Measurements from ENCODE around the gene RALY.

DNA sequence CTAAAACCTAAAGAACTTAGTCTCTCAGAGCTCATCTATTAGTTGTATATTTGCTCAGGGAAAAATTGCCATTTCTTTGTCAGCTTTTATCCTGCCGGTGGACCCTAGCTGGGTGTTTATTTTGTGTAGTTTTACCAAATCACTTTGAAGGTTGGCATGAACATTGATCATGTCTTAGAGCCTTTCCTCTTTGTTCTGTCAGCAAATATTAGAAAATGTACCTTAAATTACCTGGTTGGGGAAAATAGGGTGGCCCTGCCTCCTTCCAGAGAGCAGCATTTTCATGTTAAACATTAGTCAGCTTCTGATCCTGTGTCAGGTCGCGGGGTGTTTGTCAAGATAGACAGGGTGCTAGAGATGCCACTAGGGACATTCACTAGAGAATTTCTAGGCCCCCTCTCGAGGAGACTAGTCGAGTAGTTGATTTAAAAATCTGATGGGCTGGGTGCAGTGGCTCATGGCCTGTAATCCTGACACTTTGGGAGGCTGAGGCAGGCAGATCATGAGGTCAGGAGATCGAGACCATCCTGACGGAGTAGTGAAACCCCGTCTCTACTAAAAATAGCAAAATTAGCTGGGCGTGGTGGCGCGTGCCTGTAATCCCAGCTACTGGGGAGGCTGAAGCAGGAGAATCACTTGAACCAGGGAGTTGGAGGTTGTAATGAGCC is 11.2 kb downstream of the RALY start:
- TF ChIP-seq, protein P1, sequence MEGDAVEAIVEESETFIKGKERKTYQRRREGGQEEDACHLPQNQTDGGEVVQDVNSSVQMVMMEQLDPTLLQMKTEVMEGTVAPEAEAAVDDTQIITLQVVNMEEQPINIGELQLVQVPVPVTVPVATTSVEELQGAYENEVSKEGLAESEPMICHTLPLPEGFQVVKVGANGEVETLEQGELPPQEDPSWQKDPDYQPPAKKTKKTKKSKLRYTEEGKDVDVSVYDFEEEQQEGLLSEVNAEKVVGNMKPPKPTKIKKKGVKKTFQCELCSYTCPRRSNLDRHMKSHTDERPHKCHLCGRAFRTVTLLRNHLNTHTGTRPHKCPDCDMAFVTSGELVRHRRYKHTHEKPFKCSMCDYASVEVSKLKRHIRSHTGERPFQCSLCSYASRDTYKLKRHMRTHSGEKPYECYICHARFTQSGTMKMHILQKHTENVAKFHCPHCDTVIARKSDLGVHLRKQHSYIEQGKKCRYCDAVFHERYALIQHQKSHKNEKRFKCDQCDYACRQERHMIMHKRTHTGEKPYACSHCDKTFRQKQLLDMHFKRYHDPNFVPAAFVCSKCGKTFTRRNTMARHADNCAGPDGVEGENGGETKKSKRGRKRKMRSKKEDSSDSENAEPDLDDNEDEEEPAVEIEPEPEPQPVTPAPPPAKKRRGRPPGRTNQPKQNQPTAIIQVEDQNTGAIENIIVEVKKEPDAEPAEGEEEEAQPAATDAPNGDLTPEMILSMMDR (conservative IDR thresholded peaks at IDR 0.05), result no peak
- TF ChIP-seq ZFX (IDR thresholded peaks at IDR 0.05), result no peak

Data from C4-2B (cell line).